ENCODE data around the gene MAP4K3.

Gene MAP4K3

GRCh38 chr2:39447266-39448168 is 10.4 kb upstream of the MAP4K3 start:
- no peak for DNase-seq (ENCODE audit: extremely low read depth in 1 of 2, low read depth in 1 of 2)

- no peak for DNase-seq (ENCODE audit: extremely low read depth in 1 of 2, low read depth in 1 of 2)
Measured at GRCh38 chr2:39445934-39446333, 8.8 kb upstream of the MAP4K3 start.

GRCh38 chr2:39443009-39443408 is 5.9 kb upstream of the MAP4K3 start:
- DNase-seq (ENCODE audit: extremely low read depth in 1 of 2, low read depth in 1 of 2) = no peak

GRCh38 chr2:39437522-39438296 is 624 bp upstream of the MAP4K3 start:
- DNase-seq (ENCODE audit: extremely low read depth in 1 of 2, low read depth in 1 of 2) = peak; percentile 14 to 37

GRCh38 chr2:39435741-39436591 is 1.1 kb downstream of the MAP4K3 start:
- no peak for DNase-seq (ENCODE audit: extremely low read depth in 1 of 2, low read depth in 1 of 2)

GRCh38 chr2:39435234-39435633 is 1.9 kb downstream of the MAP4K3 start:
- no peak for DNase-seq (ENCODE audit: extremely low read depth in 1 of 2, low read depth in 1 of 2)

GRCh38 chr2:39434233-39434897 is 2.7 kb downstream of the MAP4K3 start:
- no peak for DNase-seq (ENCODE audit: extremely low read depth in 1 of 2, low read depth in 1 of 2)

GRCh38 chr2:39433586-39434195 is 3.4 kb downstream of the MAP4K3 start:
- DNase-seq (ENCODE audit: extremely low read depth in 1 of 2, low read depth in 1 of 2) = no peak

- DNase-seq (ENCODE audit: extremely low read depth in 1 of 2, low read depth in 1 of 2) = no peak
Measured at GRCh38 chr2:39432701-39433100, 4.4 kb downstream of the MAP4K3 start.

- no peak for DNase-seq (ENCODE audit: extremely low read depth in 1 of 2, low read depth in 1 of 2)
Measured at GRCh38 chr2:39431592-39432316, 5.3 kb downstream of the MAP4K3 start.

GRCh38 chr2:39429746-39430145 is 7.3 kb downstream of the MAP4K3 start:
- DNase-seq (ENCODE audit: extremely low read depth in 1 of 2, low read depth in 1 of 2) = no peak

- DNase-seq (ENCODE audit: extremely low read depth in 1 of 2, low read depth in 1 of 2) = no peak
Measured at GRCh38 chr2:39424951-39425350, 12.1 kb downstream of the MAP4K3 start.

- no peak for DNase-seq (ENCODE audit: extremely low read depth in 1 of 2, low read depth in 1 of 2)
Measured at GRCh38 chr2:39422700-39423099, 14.4 kb downstream of the MAP4K3 start.

- no peak for DNase-seq (ENCODE audit: extremely low read depth in 1 of 2, low read depth in 1 of 2)
Measured at GRCh38 chr2:39421354-39421753, 15.7 kb downstream of the MAP4K3 start.

- no peak for DNase-seq (ENCODE audit: extremely low read depth in 1 of 2, low read depth in 1 of 2)
Measured at GRCh38 chr2:39419282-39420223, 17.5 kb downstream of the MAP4K3 start.

- DNase-seq (ENCODE audit: extremely low read depth in 1 of 2, low read depth in 1 of 2) = no peak
Measured at GRCh38 chr2:39418491-39418890, 18.6 kb downstream of the MAP4K3 start.

GRCh38 chr2:39416140-39416539 is 20.9 kb downstream of the MAP4K3 start:
- DNase-seq (ENCODE audit: extremely low read depth in 1 of 2, low read depth in 1 of 2) = no peak

GRCh38 chr2:39413063-39413737 is 23.9 kb downstream of the MAP4K3 start:
- DNase-seq (ENCODE audit: extremely low read depth in 1 of 2, low read depth in 1 of 2) = no peak
